ENCODE data around the gene CSRNP3.

DNA sequence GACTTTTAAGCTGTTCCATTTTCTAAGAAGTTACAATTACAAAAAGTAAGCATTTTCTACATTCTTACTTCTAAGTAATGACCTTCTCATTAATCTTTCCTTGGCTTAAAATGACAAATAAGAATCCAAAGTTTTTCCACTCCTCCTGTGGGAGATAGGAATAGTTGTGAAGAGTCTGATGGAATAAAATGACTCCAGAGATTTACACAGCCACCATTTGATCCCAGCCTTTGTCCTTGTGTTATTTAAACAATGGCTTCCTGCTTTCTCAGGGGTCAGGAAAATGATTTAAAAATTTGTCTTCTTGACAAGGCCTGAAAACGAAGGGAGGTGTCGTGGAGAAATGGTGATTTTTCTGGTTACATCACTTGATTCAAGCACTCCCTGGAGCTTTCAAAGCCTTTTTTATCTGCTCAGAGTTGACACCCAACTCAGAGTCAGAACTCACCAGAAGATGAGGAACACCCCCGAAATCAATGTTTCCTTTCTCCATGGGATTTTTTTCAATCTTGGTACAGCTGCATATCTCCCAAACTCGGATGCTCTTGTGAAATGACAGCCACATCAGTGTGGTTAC, 218.0 kb downstream of the CSRNP3 start:
- TF ChIP-seq POLR2A (IDR thresholded peaks at IDR 0.05), result no peak
- TF ChIP-seq, protein P1, sequence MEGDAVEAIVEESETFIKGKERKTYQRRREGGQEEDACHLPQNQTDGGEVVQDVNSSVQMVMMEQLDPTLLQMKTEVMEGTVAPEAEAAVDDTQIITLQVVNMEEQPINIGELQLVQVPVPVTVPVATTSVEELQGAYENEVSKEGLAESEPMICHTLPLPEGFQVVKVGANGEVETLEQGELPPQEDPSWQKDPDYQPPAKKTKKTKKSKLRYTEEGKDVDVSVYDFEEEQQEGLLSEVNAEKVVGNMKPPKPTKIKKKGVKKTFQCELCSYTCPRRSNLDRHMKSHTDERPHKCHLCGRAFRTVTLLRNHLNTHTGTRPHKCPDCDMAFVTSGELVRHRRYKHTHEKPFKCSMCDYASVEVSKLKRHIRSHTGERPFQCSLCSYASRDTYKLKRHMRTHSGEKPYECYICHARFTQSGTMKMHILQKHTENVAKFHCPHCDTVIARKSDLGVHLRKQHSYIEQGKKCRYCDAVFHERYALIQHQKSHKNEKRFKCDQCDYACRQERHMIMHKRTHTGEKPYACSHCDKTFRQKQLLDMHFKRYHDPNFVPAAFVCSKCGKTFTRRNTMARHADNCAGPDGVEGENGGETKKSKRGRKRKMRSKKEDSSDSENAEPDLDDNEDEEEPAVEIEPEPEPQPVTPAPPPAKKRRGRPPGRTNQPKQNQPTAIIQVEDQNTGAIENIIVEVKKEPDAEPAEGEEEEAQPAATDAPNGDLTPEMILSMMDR (IDR thresholded peaks at IDR 0.05), result no peak

All from right lobe of liver (tissue), 4 donors.